Measurements from ENCODE around the gene ME2.

GRCh38 chr18:50878345-50879301 lies at the start of gene ME2:
- no peak for TF ChIP-seq GATA2 (IDR thresholded peaks at IDR 0.05; ENCODE audit: low read depth, low read length)
- TF ChIP-seq GATA3 (IDR thresholded peaks at IDR 0.05; ENCODE audit: low read depth, low read length): no peak

Data from SH-SY5Y (cell line).